Natural killer cell (primary cell): Measurements from ENCODE around the gene ARHGAP42. TPM values are rescaled to one million over a fixed set of nuclear protein-coding genes. Genes with fewer than 3 reads are reported as not detected.
"Not testable (repeated sequence)": the region's sequence is repeated elsewhere in the genome, so short reads cannot be mapped to it uniquely, and the experiment has no call there.

Experiments
- ATAC-seq, 3 donors: fragments of 150-1000 bp in 2 of 3; fragments of 200-7000 bp in 1 of 3; cut with Tn5 transposase; 1 replicate in 1 of 3; 2 replicates in 2 of 3; pipeline ENCODE4 v1.10.0; 2021; ENCODE audit warnings: mild to moderate bottlenecking in 2 of 3, moderate library complexity in 2 of 3
- DNase-seq, 2 donors: peaks; one replicate each; pipeline versions ENCODE4 v3.0.0 to v3.0.0-alpha.2; 2013 to 2021; ENCODE audit warnings: mixed read lengths in 1 of 2
- H3K27ac ChIP-seq: one replicate; pipeline ENCODE4 v1.5.1; 2013; ENCODE audit warnings: mild to moderate bottlenecking, low read length
- H3K27me3 ChIP-seq: one replicate; pipeline ENCODE4 v1.6.1; 2013; ENCODE audit warnings: low read length; ENCODE audit not compliant: control insufficient read depth, insufficient read depth
- H3K36me3 ChIP-seq: one replicate; pipeline ENCODE4 v1.6.1; 2013; ENCODE audit warnings: low read length; ENCODE audit not compliant: control insufficient read depth, insufficient read depth
- H3K4me1 ChIP-seq: one replicate; pipeline ENCODE4 v1.6.1; 2013; ENCODE audit warnings: low read length; ENCODE audit not compliant: control insufficient read depth, insufficient read depth
- H3K4me3 ChIP-seq: one replicate; pipeline ENCODE4 v1.5.1; 2013; ENCODE audit warnings: low read length
- H3K9me3 ChIP-seq: one replicate; pipeline ENCODE4 v1.6.1; 2013; ENCODE audit warnings: low read length; ENCODE audit not compliant: control insufficient read depth, insufficient read depth
- H3K27ac Mint-ChIP-seq, 2 donors: one replicate each; pipeline ENCODE4 v1.8.0; 2022; ENCODE audit warnings: mild to moderate bottlenecking in 2 of 2, mixed read lengths in 2 of 2, moderate library complexity in 1 of 2
- H3K27me3 Mint-ChIP-seq, 2 donors: one replicate each; pipeline ENCODE4 v1.8.0; 2022; ENCODE audit warnings: low read depth in 2 of 2, mixed read lengths in 2 of 2
- H3K36me3 Mint-ChIP-seq: one replicate; pipeline ENCODE4 v1.8.0; 2022; ENCODE audit warnings: mixed read lengths
- H3K4me1 Mint-ChIP-seq, 2 donors: one replicate each; pipeline ENCODE4 v1.8.0; 2022; ENCODE audit warnings: mixed read lengths in 2 of 2
- H3K4me3 Mint-ChIP-seq: one replicate; pipeline ENCODE4 v1.8.0; 2022; ENCODE audit warnings: mild to moderate bottlenecking, moderate library complexity, mixed read lengths
- H3K9me3 Mint-ChIP-seq, 2 donors: one replicate each; pipeline ENCODE4 v1.8.0; 2022; ENCODE audit warnings: mixed read lengths in 2 of 2
- WGBS: methylation state at CpG from one replicate; pipeline ENCODE4 v1.1.7; 2013; ENCODE audit warnings: missing lambda C conversion rate; ENCODE audit not compliant: insufficient coverage; 5-methylcytosine and 5-hydroxymethylcytosine counted together
- intact Hi-C: fragments of 100-400 bp; cut with micrococcal nuclease; formaldehyde crosslinking; loops from one replicate; pipeline ENCODE4 v1.14.2; 2022
- total RNA-seq, 4 donors: library from RNA; stranded (reverse); fragments of 120-200 nt in 1 of 4; gene quantifications; one replicate each; pipeline versions ENCODE4 v1.2.3 to v1.2.4, GENCODE V29; 2013 to 2022
- TF ChIP-seq, protein P1 (sequence below): fragments of 200-600 bp; IDR thresholded peaks from one replicate; pipeline ENCODE4 v1.8.0; 2022; ENCODE audit warnings: antibody characterized with exemption

ARHGAP42 gene
- total RNA-seq, 3 donors from 2014 or later (not counting 1 experiment from before 2014, with no cell fraction given), result 6.0 to 7.6 (median 6.4) TPM

DNA sequence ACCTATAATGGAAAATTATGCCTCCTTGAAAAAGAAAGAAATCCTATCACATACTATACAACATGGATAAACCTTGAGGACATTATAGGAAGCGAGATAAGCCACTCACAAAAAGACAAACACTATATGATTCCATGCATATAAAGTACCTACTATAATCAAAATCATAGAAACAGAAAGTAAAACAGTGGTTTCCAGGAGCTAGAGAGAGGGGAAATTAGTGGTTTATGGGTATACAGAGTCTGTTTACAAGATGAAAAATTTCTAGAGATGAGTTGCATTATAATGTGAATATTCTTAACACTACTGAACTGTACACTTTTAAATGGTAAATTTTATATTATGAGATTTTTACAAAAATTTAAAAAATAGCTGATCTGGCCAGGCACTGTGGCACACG, 40.5 kb upstream of the ARHGAP42 start:
- WGBS, result no CpG with 5 or more reads among the region's 2 CpGs
- Histone ChIP-seq H3K4me1 (peaks cover 3% of the 10 kb centered on the region), H3K9me3 (no peaks in the 10 kb centered on the region), H3K36me3 (no peaks in the 10 kb centered on the region), H3K4me3 (no peak overlapping the region), H3K27me3 (no peaks in the 10 kb centered on the region), H3K27ac (no peak overlapping the region)
- H3K9me3 Mint-ChIP-seq, result peaks cover 2 to 5% of the 10 kb centered on the region in 2 donors
- DNase-seq (no peak), ATAC-seq (peak in 1 of 3 donors; percentile 67)
- peak overlapping the region; percentile 47 for H3K4me3 Mint-ChIP-seq
- peak overlapping the region; percentile 33 to 53 for H3K27ac Mint-ChIP-seq
- peaks cover 14 to 17% of the 10 kb centered on the region in 2 donors for H3K4me1 Mint-ChIP-seq
- H3K36me3 Mint-ChIP-seq, result peaks cover 9% of the 10 kb centered on the region
- intact Hi-C loops, result loop anchor here (5.0 to 10.0 kb wide), 2 partner anchors 36 to 58 kb away; no protein-coding TSS in a partner anchor
- peaks cover 10 to 17% of the 10 kb centered on the region in 2 donors for H3K27me3 Mint-ChIP-seq
- TF ChIP-seq, protein P1, sequence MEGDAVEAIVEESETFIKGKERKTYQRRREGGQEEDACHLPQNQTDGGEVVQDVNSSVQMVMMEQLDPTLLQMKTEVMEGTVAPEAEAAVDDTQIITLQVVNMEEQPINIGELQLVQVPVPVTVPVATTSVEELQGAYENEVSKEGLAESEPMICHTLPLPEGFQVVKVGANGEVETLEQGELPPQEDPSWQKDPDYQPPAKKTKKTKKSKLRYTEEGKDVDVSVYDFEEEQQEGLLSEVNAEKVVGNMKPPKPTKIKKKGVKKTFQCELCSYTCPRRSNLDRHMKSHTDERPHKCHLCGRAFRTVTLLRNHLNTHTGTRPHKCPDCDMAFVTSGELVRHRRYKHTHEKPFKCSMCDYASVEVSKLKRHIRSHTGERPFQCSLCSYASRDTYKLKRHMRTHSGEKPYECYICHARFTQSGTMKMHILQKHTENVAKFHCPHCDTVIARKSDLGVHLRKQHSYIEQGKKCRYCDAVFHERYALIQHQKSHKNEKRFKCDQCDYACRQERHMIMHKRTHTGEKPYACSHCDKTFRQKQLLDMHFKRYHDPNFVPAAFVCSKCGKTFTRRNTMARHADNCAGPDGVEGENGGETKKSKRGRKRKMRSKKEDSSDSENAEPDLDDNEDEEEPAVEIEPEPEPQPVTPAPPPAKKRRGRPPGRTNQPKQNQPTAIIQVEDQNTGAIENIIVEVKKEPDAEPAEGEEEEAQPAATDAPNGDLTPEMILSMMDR, result no peak

DNA sequence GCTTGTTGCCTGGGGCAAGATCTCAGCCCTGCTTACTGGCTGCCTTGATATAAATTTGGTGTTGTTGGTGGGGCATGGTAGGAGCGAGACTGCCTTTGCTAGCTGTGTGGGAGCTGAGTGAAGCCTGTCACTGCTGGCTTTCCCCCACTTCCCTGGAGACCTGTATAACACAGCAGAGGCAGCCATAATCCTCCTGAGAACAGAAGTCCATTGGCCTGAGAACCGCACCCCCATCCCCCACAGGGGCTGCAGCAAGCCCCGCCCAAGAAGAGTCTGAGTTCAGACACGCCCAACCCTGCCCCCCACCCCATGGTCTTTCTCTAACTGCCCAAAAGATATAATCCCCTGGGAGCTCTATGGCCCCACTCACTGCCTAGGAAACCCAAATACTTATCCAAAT, 39.2 kb upstream of the ARHGAP42 start:
- DNase-seq (no peak), ATAC-seq (no peak)
- H3K4me1 ChIP-seq, result peaks cover 3% of the 10 kb centered on the region
- no peaks in the 10 kb centered on the region for H3K9me3 ChIP-seq
- no peak overlapping the region for H3K27ac Mint-ChIP-seq
- no peaks in the 10 kb centered on the region for H3K36me3 ChIP-seq
- no peak overlapping the region for H3K4me3 ChIP-seq
- no peaks in the 10 kb centered on the region for H3K27me3 ChIP-seq
- peaks cover 2 to 5% of the 10 kb centered on the region in 2 donors for H3K9me3 Mint-ChIP-seq
- no peak overlapping the region for H3K4me3 Mint-ChIP-seq
- TF ChIP-seq, protein P1, result no peak
- no peak overlapping the region for H3K27ac ChIP-seq
- WGBS, result 76% methylated on average over 4 of the region's 4 CpGs
- peaks cover 13 to 21% of the 10 kb centered on the region in 2 donors for H3K27me3 Mint-ChIP-seq
- intact Hi-C loops, result loop anchor here (5.0 to 10.0 kb wide), 2 partner anchors 34 to 57 kb away; no protein-coding TSS in a partner anchor
- peaks cover 16% of the 10 kb centered on the region for H3K36me3 Mint-ChIP-seq
- H3K4me1 Mint-ChIP-seq, result peaks cover 14 to 17% of the 10 kb centered on the region in 2 donors

DNA sequence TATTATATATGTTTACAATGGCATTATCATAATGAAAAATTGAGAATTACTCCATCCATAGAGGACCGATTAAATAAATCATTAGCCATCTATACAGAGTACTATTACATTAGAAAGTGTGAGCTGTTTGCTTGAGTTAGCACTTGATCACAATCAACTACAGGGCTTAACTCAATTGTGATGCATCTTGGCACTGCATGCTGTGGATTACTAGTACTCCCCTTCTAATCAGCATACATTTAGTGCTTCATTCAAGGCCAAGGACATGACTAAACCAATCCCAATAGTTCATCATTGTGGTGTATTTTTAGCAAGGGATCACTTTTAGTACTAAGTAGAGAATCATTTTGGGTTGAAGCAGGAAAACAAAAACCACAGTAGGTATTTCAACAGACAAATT, 23.5 kb upstream of the ARHGAP42 start:
- TF ChIP-seq, protein P1, result no peak
- no CpG with 5 or more reads among the region's 1 CpG for WGBS
- Histone ChIP-seq H3K4me3 (no peak overlapping the region), H3K4me1 (no peaks in the 10 kb centered on the region), H3K27ac (no peak overlapping the region), H3K36me3 (no peaks in the 10 kb centered on the region), H3K27me3 (peaks cover 2% of the 10 kb centered on the region), H3K9me3 (no peaks in the 10 kb centered on the region)
- Mint-ChIP-seq H3K4me3 (no peak overlapping the region), H3K9me3 (no peaks in the 10 kb centered on the region), H3K27me3 (peaks cover 0 to 17% of the 10 kb centered on the region in 2 donors), H3K27ac (no peak overlapping the region), H3K36me3 (no peaks in the 10 kb centered on the region), H3K4me1 (no peaks in the 10 kb centered on the region)
- no peak for ATAC-seq
- intact Hi-C loops, result no loop called here
- DNase-seq, result no peak

DNA sequence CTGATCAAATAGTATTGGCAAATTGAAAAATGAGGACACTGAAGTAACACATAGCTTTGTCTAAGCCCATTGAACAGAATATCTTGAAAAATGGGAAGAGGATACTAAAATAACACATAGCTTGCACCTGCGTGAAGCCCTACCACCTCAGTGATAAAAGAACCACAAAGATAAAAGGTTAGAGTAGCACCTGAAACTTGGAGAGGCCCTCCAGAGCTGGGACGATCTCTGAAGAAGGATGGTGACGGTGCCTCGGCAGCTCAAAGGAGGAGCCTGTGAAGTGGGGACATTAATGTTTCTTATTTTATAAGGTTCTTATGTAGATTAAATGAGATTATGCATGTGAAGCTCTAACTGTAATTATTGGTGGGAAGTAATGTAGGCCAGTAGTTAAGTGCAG, 23.1 kb upstream of the ARHGAP42 start:
- TF ChIP-seq, protein P1, result no peak
- DNase-seq (no peak), ATAC-seq (no peak)
- Mint-ChIP-seq H3K27ac (no peak overlapping the region), H3K36me3 (no peaks in the 10 kb centered on the region), H3K27me3 (peaks cover 0 to 21% of the 10 kb centered on the region in 2 donors), H3K4me3 (no peak overlapping the region), H3K9me3 (no peaks in the 10 kb centered on the region), H3K4me1 (no peaks in the 10 kb centered on the region)
- 85% methylated on average over 4 of the region's 4 CpGs for WGBS
- Histone ChIP-seq H3K9me3 (no peaks in the 10 kb centered on the region), H3K27me3 (peaks cover 2% of the 10 kb centered on the region), H3K36me3 (no peaks in the 10 kb centered on the region), H3K27ac (no peak overlapping the region), H3K4me1 (no peaks in the 10 kb centered on the region), H3K4me3 (no peak overlapping the region)
- intact Hi-C loops, result no loop called here

DNA sequence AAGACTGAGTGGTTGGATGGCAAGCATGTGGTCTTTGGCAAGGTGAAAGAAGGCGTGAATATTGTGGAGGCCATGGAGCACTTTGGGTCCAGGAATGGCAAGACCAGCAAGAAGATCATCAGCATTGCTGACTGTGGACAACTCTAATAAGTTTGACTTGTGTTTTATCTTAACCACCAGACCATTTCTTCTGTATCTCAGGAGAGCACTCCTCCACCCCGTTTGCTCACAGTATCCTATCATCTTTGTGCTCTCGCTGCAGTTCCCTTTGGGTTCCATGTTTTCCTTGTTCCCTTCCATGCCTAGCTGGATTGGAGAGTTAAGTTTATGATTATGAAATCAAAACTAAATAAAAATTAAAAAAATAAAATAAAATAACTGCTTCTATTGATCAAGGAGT, 20.3 kb upstream of the ARHGAP42 start:
- H3K27ac Mint-ChIP-seq, result not testable (repeated sequence)

More for the DNA sequence above, 20.3 kb upstream of the ARHGAP42 start:
- ATAC-seq, H3K4me3 ChIP-seq, H3K36me3 Mint-ChIP-seq, H3K27ac ChIP-seq, H3K27me3 ChIP-seq, H3K4me1 Mint-ChIP-seq, H3K36me3 ChIP-seq, H3K9me3 Mint-ChIP-seq, H3K4me3 Mint-ChIP-seq, DNase-seq, H3K4me1 ChIP-seq, intact Hi-C loops, H3K9me3 ChIP-seq: not testable (repeated sequence)
- WGBS, result 100% methylated on average over 2 of the region's 3 CpGs
- H3K27me3 Mint-ChIP-seq, result peaks cover 0 to 24% of the 10 kb centered on the region in 2 donors
